Measurements from ENCODE around the gene FAM168A. TPM values are rescaled to one million over a fixed set of nuclear protein-coding genes. Genes with fewer than 3 reads are reported as not detected.

The FAM168A gene
- total and polyA plus RNA-seq, 10 of the 15 experiments (the other 5 are each of a cell fraction or from before 2014, with no cell fraction given) = 1.7 to 20.0 (median 10.0) TPM

GRCh38 chr11:73376803-73377629 lies 220.9 kb downstream of the FAM168A start (continued):
- TF ChIP-seq CTCF (IDR thresholded peaks at IDR 0.05 in 2 of 3, conservative IDR thresholded peaks at IDR 0.05 in 1 of 3; ENCODE audit: control insufficient read depth in 2 of 3, extremely low read depth in 1 of 3, insufficient read depth in 1 of 3, low read depth in 3 of 3, low read length in 3 of 3) (no peak), BACH1 (IDR thresholded peaks at IDR 0.05; ENCODE audit: borderline replicate concordance) (0 out of 2 replicates have a peak, but pooled peaks have one; percentile 10), BHLHE40 (IDR thresholded peaks at IDR 0.05; ENCODE audit: borderline replicate concordance in 1 of 2, low read depth in 2 of 2, low read length in 1 of 2) (peak in 1 of 2 experiments; percentile 78; a peak in 3 of 4 replicates), LARP7 (IDR thresholded peaks at IDR 0.05) (no peak), MTA2 (IDR thresholded peaks at IDR 0.05; ENCODE audit: low read depth) (peak; percentile 74), NFYA (IDR thresholded peaks at IDR 0.05; ENCODE audit: borderline replicate concordance, low read depth, low read length) (no peak), ZNF207 (IDR thresholded peaks at IDR 0.05; ENCODE audit: borderline replicate concordance) (no peak), MAX (IDR thresholded peaks at IDR 0.05; ENCODE audit: low read depth, low read length) (peak; percentile 43; the same call in 1 of the 2 replicates), CEBPZ (IDR thresholded peaks at IDR 0.05; ENCODE audit: low read depth, low read length) (no peak), NR2F1 (conservative IDR thresholded peaks at IDR 0.05) (peak; percentile 100), NBN (IDR thresholded peaks at IDR 0.05) (peak; percentile 98), BCLAF1 (IDR thresholded peaks at IDR 0.05) (no peak), SP1 (IDR thresholded peaks at IDR 0.05; ENCODE audit: low read depth, low read length) (no peak), NFYB (IDR thresholded peaks at IDR 0.05; ENCODE audit: insufficient read depth, low read depth, low read length) (no peak), ZBTB40 (IDR thresholded peaks at IDR 0.05; ENCODE audit: borderline replicate concordance) (peak; percentile 58; the same call in 1 of the 2 replicates), NRF1 (conservative IDR thresholded peaks at IDR 0.05; ENCODE audit: low read depth, low read length) (no peak)
